ENCODE results near the gene UBE2Z. TPM values are rescaled to one million over a fixed set of nuclear protein-coding genes. Genes with fewer than 3 reads are reported as not detected.
"Not testable (repeated sequence)": the region's sequence is repeated elsewhere in the genome, so short reads cannot be mapped to it uniquely, and the experiment has no call there.

Gene UBE2Z
- polyA plus RNA-seq, 2 of the 4 experiments (the other 2 are of a cell fraction): 109 to 174 TPM

DNA sequence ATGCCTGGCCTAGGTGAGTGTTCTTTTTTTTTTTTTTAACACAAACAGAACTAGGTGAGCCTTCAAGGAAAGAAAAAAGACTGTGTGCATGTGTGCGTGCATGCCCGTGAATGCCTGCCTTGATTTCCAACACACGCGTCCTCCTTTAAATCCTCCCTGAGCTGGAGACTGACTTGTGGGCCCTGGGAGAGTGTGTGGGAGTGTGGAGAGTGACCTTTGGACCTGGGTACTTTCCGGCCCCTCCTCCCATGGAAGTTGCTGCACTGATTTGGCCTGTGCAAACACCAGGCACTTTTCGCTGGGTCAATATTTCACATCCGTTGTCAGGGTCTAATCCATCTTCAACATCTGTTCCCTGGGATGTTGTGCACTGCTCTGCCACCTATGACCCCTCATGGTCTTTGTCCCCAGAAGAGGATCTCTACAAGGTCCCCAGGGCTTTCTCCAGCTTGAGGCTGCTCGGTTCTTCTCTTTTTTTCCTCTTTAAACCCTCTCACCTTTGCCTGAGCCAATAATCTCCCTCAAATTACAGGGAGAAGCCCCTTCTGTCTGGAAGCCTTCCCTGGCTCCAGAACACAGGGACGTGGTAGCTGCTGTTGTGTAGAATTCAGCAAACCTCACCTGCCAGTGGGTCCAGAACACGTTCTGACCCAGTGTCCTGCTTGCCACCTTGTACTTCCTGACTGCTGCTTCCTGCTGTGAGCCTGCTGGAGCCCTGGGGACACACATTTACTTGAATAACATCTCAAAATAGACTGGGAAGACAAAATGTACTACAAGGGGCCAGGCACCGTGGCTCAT, 36.5 kb upstream of the UBE2Z start (continued):
- TF ChIP-seq, protein P1, sequence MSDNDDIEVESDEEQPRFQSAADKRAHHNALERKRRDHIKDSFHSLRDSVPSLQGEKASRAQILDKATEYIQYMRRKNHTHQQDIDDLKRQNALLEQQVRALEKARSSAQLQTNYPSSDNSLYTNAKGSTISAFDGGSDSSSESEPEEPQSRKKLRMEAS (IDR thresholded peaks at IDR 0.05): peak; percentile 83
- TF ChIP-seq RAD21 (conservative IDR thresholded peaks at IDR 0.05 in 1 of 2, IDR thresholded peaks at IDR 0.05 in 1 of 2) (peak; percentile 28 to 30; a peak in 2 of 5 replicates), PHF8 (IDR thresholded peaks at IDR 0.05; ENCODE audit: borderline replicate concordance, low read depth) (no peak), JUN (IDR thresholded peaks at IDR 0.05) (peak; percentile 74 to 79; a peak in 4 of 5 replicates), RNF2 (IDR thresholded peaks at IDR 0.05; ENCODE audit: borderline replicate concordance, low read depth) (no peak)

DNA sequence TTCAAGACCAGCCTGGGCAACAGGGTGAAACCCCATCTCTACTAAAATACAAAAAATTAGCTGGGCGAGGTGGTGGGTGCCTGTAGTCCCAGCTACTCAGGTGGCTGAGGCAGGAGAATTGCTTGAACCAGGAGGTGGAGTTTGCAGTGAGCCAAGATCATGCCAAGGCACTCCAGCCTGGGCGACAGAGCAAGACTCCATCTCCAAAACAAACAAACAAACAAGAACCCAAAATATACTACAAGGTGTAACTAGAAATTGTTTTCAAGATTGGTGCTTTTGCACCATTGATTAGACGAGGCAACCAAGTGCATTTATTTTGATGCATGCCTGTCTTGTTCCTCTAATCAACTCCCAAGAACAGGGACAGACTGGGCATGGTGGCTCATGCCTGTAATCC, 35.8 kb upstream of the UBE2Z start:
- H3K4me3 ChIP-seq; H3K9me3 ChIP-seq; FAIRE-seq; POLR2A ChIA-PET; ATAC-seq; DNase-seq (ENCODE audit: low read depth in 1 of 2, low spot score in 1 of 2): not testable (repeated sequence)
- H3K4me2 ChIP-seq: peak overlapping the region; percentile 82
- CTCF ChIA-PET: interaction anchor here (0.6 to 76.6 kb wide), 9 partner anchors 11 to 201 kb away, joined by 3 to 3251 read pairs (median 20); partner anchors contain the start of genes CALCOCO2, HOXB13, PRAC1 and PRAC2
- peak overlapping the region; percentile 90 to 94 for H3K27ac ChIP-seq
- peaks cover 58% of the 10 kb centered on the region for H3K4me1 ChIP-seq
- 70% methylated on average over 3 of the region's 3 CpGs for WGBS (ENCODE audit: missing lambda C conversion rate)

DNA sequence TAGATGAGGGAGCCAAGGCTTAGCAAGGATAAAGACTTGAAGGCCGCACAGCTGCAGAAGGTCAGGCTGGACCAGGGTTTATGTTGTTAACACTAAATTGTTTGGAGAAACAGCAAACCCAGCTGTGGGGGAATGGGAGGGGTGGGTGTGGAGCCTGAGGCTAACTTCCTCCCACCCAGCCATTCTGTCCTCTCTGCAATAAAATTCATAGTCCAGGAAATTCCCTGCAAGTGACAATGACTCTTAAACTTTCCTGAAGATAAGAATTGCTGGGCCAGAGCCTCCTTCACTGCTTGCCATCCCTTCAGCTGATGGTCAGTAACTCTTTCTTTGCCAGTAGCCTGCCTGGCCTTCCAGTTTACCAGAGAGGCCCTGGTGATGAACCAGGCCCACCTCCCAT, 35.0 kb upstream of the UBE2Z start:
- DNase-seq (ENCODE audit: low read depth in 1 of 2, low spot score in 1 of 2) (no peak), ATAC-seq (no peak), FAIRE-seq (no peak)
- Histone ChIP-seq H3K27ac (peak overlapping the region; percentile 90 to 94), H3K9me3 (no peaks in the 10 kb centered on the region), H3K4me1 (peaks cover 64% of the 10 kb centered on the region), H3K4me2 (peak overlapping the region; percentile 82), H3K4me3 (no peak overlapping the region)
- POLR2A ChIA-PET: interaction anchor here (0.7 kb wide), 1 partner anchor 50 kb away, joined by 3 read pairs; no protein-coding TSS in a partner anchor
- WGBS (ENCODE audit: missing lambda C conversion rate): 66% methylated on average over 1 of the region's 1 CpG
- no peak for TF ChIP-seq TFCP2L1 (CRISPR knock-in tag; IDR thresholded peaks at IDR 0.05)
- TF ChIP-seq HEYL (CRISPR knock-in tag; IDR thresholded peaks at IDR 0.05): no peak
- TF ChIP-seq, protein P2, sequence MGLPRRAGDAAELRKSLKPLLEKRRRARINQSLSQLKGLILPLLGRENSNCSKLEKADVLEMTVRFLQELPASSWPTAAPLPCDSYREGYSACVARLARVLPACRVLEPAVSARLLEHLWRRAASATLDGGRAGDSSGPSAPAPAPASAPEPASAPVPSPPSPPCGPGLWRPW (IDR thresholded peaks at IDR 0.05): no peak
- no peak for TF ChIP-seq NFE2L2 (conservative IDR thresholded peaks at IDR 0.05; ENCODE audit: low read length)
- TF ChIP-seq NR3C1 (IDR thresholded peaks at IDR 0.05): no peak
- TF ChIP-seq PHF8 (IDR thresholded peaks at IDR 0.05; ENCODE audit: borderline replicate concordance, low read depth): no peak
- no peak for TF ChIP-seq RCOR1 (IDR thresholded peaks at IDR 0.05; ENCODE audit: low read depth, low read length)
- no peak for TF ChIP-seq ESRRA (IDR thresholded peaks at IDR 0.05; ENCODE audit: borderline replicate concordance, low read length)
- TF ChIP-seq HDAC2 (IDR thresholded peaks at IDR 0.05): no peak
- no peak for TF ChIP-seq MAFK (IDR thresholded peaks at IDR 0.05; ENCODE audit: partially characterized antibody)
- TF ChIP-seq ZFP36 (IDR thresholded peaks at IDR 0.05; ENCODE audit: borderline replicate concordance, partially characterized antibody): no peak
- no peak for TF ChIP-seq ZC3H11A (IDR thresholded peaks at IDR 0.05)
- CTCF ChIA-PET: interaction anchor here (1.1 to 76.6 kb wide), 9 partner anchors 9 to 355 kb away, joined by 3 to 3251 read pairs (median 9); partner anchors contain the start of genes CALCOCO2, HOXB13, PRAC1 and PRAC2

DNA sequence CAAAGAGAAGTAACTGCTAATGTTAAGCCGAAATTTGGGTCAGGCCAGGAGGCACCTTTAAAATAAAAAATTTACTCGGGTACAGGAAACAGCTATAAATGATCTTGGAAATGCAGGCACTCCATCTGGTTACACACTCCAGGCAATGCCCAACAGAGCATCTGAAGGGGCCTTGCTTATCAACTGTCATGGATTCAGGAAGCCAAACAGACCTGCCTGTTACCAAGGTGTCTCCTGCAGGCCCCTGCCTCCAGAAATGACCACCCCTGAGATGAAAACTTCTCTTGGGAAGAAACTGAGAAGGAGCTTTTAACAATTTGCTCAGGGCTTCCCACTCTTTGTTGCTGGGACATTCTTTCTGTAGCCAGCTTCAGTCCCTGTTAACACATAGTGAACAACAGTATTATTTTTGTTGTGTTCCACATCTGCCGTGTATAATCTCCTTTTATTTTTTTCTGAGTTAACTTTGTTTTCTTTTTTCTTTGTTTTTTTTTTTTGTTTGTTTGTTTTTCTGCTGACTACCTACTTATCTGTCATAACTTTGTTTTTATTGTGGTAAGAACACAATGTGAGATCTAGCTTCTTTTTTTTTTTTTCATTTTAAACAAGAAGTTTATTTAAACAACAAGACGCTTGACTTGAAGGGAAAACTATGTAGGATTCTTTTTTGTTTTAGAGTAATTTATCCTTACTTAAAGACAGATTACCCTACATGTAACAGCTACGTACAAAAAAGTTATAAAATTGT, 34.3 kb upstream of the UBE2Z start:
- no peak for ATAC-seq
- Histone ChIP-seq H3K4me1 (peaks cover 68% of the 10 kb centered on the region), H3K4me2 (peak overlapping the region; percentile 82), H3K4me3 (no peak overlapping the region), H3K27ac (peak overlapping the region; percentile 90 to 94), H3K9me3 (no peaks in the 10 kb centered on the region)
- ChIA-PET POLR2A (interaction anchor here (0.7 kb wide), 2 partner anchors 50 to 166 kb away, joined by 3 read pairs; no protein-coding TSS in a partner anchor), CTCF (interaction anchor here (0.8 to 76.6 kb wide), 10 partner anchors 8 to 354 kb away, joined by 3 to 3251 read pairs (median 8); partner anchors contain the start of genes CALCOCO2, HOXB13, PRAC1 and PRAC2)
- no peak for FAIRE-seq
- 38% methylated on average over 5 of the region's 5 CpGs for WGBS (ENCODE audit: missing lambda C conversion rate)
- no peak for TF ChIP-seq ZNF302 (CRISPR knock-in tag; IDR thresholded peaks at IDR 0.05)
- TF ChIP-seq MAFK (IDR thresholded peaks at IDR 0.05; ENCODE audit: partially characterized antibody): peak; percentile 54
- DNase-seq (ENCODE audit: low read depth in 1 of 2, low spot score in 1 of 2): no peak
